Mesendoderm (in vitro differentiated cells): ENCODE measurements around the gene EIF3I.

Source experiments
- DNase-seq: peaks from one replicate; pipeline ENCODE4 v3.0.0; 2013
- H2AK5ac ChIP-seq: 2 replicates; pipeline ENCODE4 v1.6.1; 2013; ENCODE audit warnings: low read length, inconsistent platforms
- H2BK120ac ChIP-seq: 2 replicates; pipeline ENCODE4 v1.6.1; 2013; ENCODE audit warnings: low read depth, mild to moderate bottlenecking, low read length, moderate library complexity, mixed read lengths
- H2BK15ac ChIP-seq: replicated peaks from 2 replicates; pipeline ENCODE4 v1.6.1; 2013; ENCODE audit warnings: low read depth, mild to moderate bottlenecking, moderate library complexity
- H2BK5ac ChIP-seq: 2 replicates; pipeline ENCODE4 v1.6.1; 2013; ENCODE audit warnings: low read length, inconsistent platforms
- H3K18ac ChIP-seq: 2 replicates; pipeline ENCODE4 v1.6.1; 2013; ENCODE audit warnings: mild to moderate bottlenecking, low read length, mixed read lengths
- H3K23ac ChIP-seq: one replicate; pipeline ENCODE4 v1.6.1; 2013; ENCODE audit warnings: low read length
- H3K27ac ChIP-seq: 2 replicates; pipeline ENCODE4 v1.5.1; 2013; ENCODE audit warnings: low read depth, mild to moderate bottlenecking, inconsistent platforms, low read length, moderate library complexity
- H3K27me3 ChIP-seq: 2 replicates; pipeline ENCODE4 v1.6.1; 2013; ENCODE audit warnings: low read length, control low read depth, mild to moderate bottlenecking, inconsistent platforms; ENCODE audit not compliant: insufficient read depth, poor library complexity
- H3K36me3 ChIP-seq: 2 replicates; pipeline ENCODE4 v1.6.1; 2013; ENCODE audit warnings: low read length, inconsistent platforms; ENCODE audit not compliant: control insufficient read depth, insufficient read depth
- H3K4ac ChIP-seq: one replicate; pipeline ENCODE4 v1.6.1; 2013; ENCODE audit warnings: low read depth, mild to moderate bottlenecking, low read length, moderate library complexity
- H3K4me1 ChIP-seq: 2 replicates; pipeline ENCODE4 v1.6.1; 2013; ENCODE audit warnings: low read depth, low read length, inconsistent platforms; ENCODE audit not compliant: control insufficient read depth
- H3K4me2 ChIP-seq: 2 replicates; pipeline ENCODE4 v1.6.1; 2013; ENCODE audit warnings: low read length
- H3K4me3 ChIP-seq: 2 replicates; pipeline ENCODE4 v1.5.1; 2013; ENCODE audit warnings: mild to moderate bottlenecking, low read length
- H3K56ac ChIP-seq: one replicate; pipeline ENCODE4 v1.6.1; 2013; ENCODE audit warnings: low read length
- H3K79me1 ChIP-seq: 2 replicates; pipeline ENCODE4 v1.6.1; 2013; ENCODE audit warnings: low read length, inconsistent platforms
- H3K79me2 ChIP-seq: 2 replicates; pipeline ENCODE4 v1.6.1; 2013; ENCODE audit warnings: mild to moderate bottlenecking, low read length; ENCODE audit not compliant: control insufficient read depth, insufficient read depth
- H3K9ac ChIP-seq: 2 replicates; pipeline ENCODE4 v1.6.1; 2013; ENCODE audit warnings: low read length, inconsistent platforms
- H4K5ac ChIP-seq: one replicate; pipeline ENCODE4 v1.6.1; 2013; ENCODE audit warnings: low read length
- H4K8ac ChIP-seq: one replicate; pipeline ENCODE4 v1.6.1; 2013; ENCODE audit warnings: low read depth, mild to moderate bottlenecking, control low read depth, low read length, moderate library complexity
- WGBS: extraction: QIAGEN DNeasy Blood & Tissue Kit; methylation state at CpG from one replicate; pipeline ENCODE4 v1.1.7; 2013; ENCODE audit warnings: low lambda C conversion rate, missing lambda C conversion rate; ENCODE audit not compliant: insufficient coverage; ENCODE audit errors: extremely low coverage; 5-methylcytosine and 5-hydroxymethylcytosine counted together

Gene EIF3I

GRCh38 chr1:32186491-32186890, 35.7 kb upstream of the EIF3I start:
- no peak overlapping the region for H2AK5ac ChIP-seq
- WGBS, result no CpG with 5 or more reads among the region's 2 CpGs
- peaks cover 21% of the 10 kb centered on the region for H3K79me1 ChIP-seq
- H3K4me3 ChIP-seq, result no peak overlapping the region
- no peak overlapping the region for H3K56ac ChIP-seq
- no peaks in the 10 kb centered on the region for H3K27me3 ChIP-seq
- no peak overlapping the region for H2BK15ac ChIP-seq
- peaks cover 24% of the 10 kb centered on the region for H3K79me2 ChIP-seq
- H3K18ac ChIP-seq, result no peak overlapping the region
- no peak overlapping the region for H3K23ac ChIP-seq
- H3K4me1 ChIP-seq, result no peaks in the 10 kb centered on the region
- H3K4me2 ChIP-seq, result no peak overlapping the region
- DNase-seq, result no peak
- H4K8ac ChIP-seq, result no peak overlapping the region
- peaks cover 35% of the 10 kb centered on the region for H3K36me3 ChIP-seq
- no peak overlapping the region for H2BK120ac ChIP-seq
- H2BK5ac ChIP-seq, result peak overlapping the region; percentile 22
- no peak overlapping the region for H3K27ac ChIP-seq
- H3K4ac ChIP-seq, result no peak overlapping the region
- H3K9ac ChIP-seq, result peak overlapping the region; percentile 31
- H4K5ac ChIP-seq, result no peak overlapping the region

GRCh38 chr1:32187850-32188249, 34.4 kb upstream of the EIF3I start:
- peaks cover 16% of the 10 kb centered on the region for H3K79me1 ChIP-seq
- H2AK5ac ChIP-seq, result no peak overlapping the region
- H3K36me3 ChIP-seq, result peaks cover 43% of the 10 kb centered on the region
- no peaks in the 10 kb centered on the region for H3K4me1 ChIP-seq
- no peaks in the 10 kb centered on the region for H3K27me3 ChIP-seq
- no peak overlapping the region for H2BK5ac ChIP-seq
- H3K4me2 ChIP-seq, result no peak overlapping the region
- no CpG with 5 or more reads among the region's 9 CpGs for WGBS
- H3K56ac ChIP-seq, result no peak overlapping the region
- no peak overlapping the region for H3K27ac ChIP-seq
- no peak overlapping the region for H4K5ac ChIP-seq
- no peak overlapping the region for H3K4ac ChIP-seq
- no peak overlapping the region for H3K18ac ChIP-seq
- H2BK120ac ChIP-seq, result no peak overlapping the region
- no peak for DNase-seq
- no peak overlapping the region for H3K9ac ChIP-seq
- H3K79me2 ChIP-seq, result peaks cover 17% of the 10 kb centered on the region
- H3K4me3 ChIP-seq, result no peak overlapping the region
- H3K23ac ChIP-seq, result no peak overlapping the region
- H4K8ac ChIP-seq, result no peak overlapping the region
- H2BK15ac ChIP-seq, result no peak overlapping the region

GRCh38 chr1:32192220-32192948, 29.8 kb upstream of the EIF3I start:
- WGBS, result no CpG with 5 or more reads among the region's 8 CpGs
- no peak overlapping the region for H4K5ac ChIP-seq
- peaks cover 53% of the 10 kb centered on the region for H3K36me3 ChIP-seq
- H3K56ac ChIP-seq, result no peak overlapping the region
- no peak overlapping the region for H3K4ac ChIP-seq
- H3K18ac ChIP-seq, result no peak overlapping the region
- H4K8ac ChIP-seq, result no peak overlapping the region
- H2AK5ac ChIP-seq, result no peak overlapping the region
- no peak overlapping the region for H3K9ac ChIP-seq
- no peaks in the 10 kb centered on the region for H3K4me1 ChIP-seq
- no peak overlapping the region for H3K27ac ChIP-seq
- peaks cover 5% of the 10 kb centered on the region for H3K79me1 ChIP-seq
- no peaks in the 10 kb centered on the region for H3K79me2 ChIP-seq
- no peak overlapping the region for H2BK15ac ChIP-seq
- H3K4me3 ChIP-seq, result no peak overlapping the region
- H3K4me2 ChIP-seq, result no peak overlapping the region
- DNase-seq, result no peak
- no peak overlapping the region for H3K23ac ChIP-seq
- no peak overlapping the region for H2BK5ac ChIP-seq
- no peak overlapping the region for H2BK120ac ChIP-seq
- H3K27me3 ChIP-seq, result no peaks in the 10 kb centered on the region

DNA sequence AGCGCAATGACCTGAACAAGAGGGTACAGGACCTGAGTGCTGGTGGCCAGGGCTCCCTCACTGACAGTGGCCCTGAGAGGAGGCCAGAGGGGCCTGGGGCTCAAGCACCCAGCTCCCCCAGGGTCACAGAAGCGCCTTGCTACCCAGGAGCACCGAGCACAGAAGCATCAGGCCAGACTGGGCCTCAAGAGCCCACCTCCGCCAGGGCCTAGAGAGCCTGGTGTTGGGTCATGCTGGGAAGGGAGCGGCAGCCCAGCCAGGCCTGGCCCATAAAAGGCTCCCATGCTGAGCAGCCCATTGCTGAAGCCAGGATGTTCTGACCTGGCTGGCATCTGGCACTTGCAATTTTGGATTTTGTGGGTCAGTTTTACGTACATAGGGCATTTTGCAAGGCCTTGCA, 27.2 kb upstream of the EIF3I start:
- H3K36me3 ChIP-seq, result peaks cover 45% of the 10 kb centered on the region
- H2BK120ac ChIP-seq, result no peak overlapping the region
- no peak overlapping the region for H4K8ac ChIP-seq
- H2BK15ac ChIP-seq, result no peak overlapping the region
- no peaks in the 10 kb centered on the region for H3K79me1 ChIP-seq
- WGBS, result no CpG with 5 or more reads among the region's 6 CpGs
- H3K4me1 ChIP-seq, result peaks cover 3% of the 10 kb centered on the region
- H3K4ac ChIP-seq, result no peak overlapping the region
- H3K27me3 ChIP-seq, result no peaks in the 10 kb centered on the region
- DNase-seq, result no peak
- H3K27ac ChIP-seq, result no peak overlapping the region
- no peak overlapping the region for H2BK5ac ChIP-seq
- H3K9ac ChIP-seq, result no peak overlapping the region
- no peak overlapping the region for H3K23ac ChIP-seq
- no peaks in the 10 kb centered on the region for H3K79me2 ChIP-seq
- H3K18ac ChIP-seq, result no peak overlapping the region
- no peak overlapping the region for H2AK5ac ChIP-seq
- no peak overlapping the region for H3K4me3 ChIP-seq
- no peak overlapping the region for H3K56ac ChIP-seq
- no peak overlapping the region for H4K5ac ChIP-seq
- H3K4me2 ChIP-seq, result no peak overlapping the region

- no peak overlapping the region for H4K5ac ChIP-seq
- no peak overlapping the region for H2AK5ac ChIP-seq
- no peak overlapping the region for H3K18ac ChIP-seq
- H2BK120ac ChIP-seq, result no peak overlapping the region
- H3K4me3 ChIP-seq, result no peak overlapping the region
- peaks cover 4% of the 10 kb centered on the region for H3K4me1 ChIP-seq
- H3K56ac ChIP-seq, result no peak overlapping the region
- H3K36me3 ChIP-seq, result peaks cover 40% of the 10 kb centered on the region
- H2BK5ac ChIP-seq, result no peak overlapping the region
- DNase-seq, result no peak
- H3K79me1 ChIP-seq, result no peaks in the 10 kb centered on the region
- H3K27me3 ChIP-seq, result no peaks in the 10 kb centered on the region
- no peak overlapping the region for H3K23ac ChIP-seq
- no CpG with 5 or more reads among the region's 3 CpGs for WGBS
- H3K4ac ChIP-seq, result no peak overlapping the region
- no peak overlapping the region for H3K4me2 ChIP-seq
- no peak overlapping the region for H3K27ac ChIP-seq
- H2BK15ac ChIP-seq, result no peak overlapping the region
- H3K9ac ChIP-seq, result no peak overlapping the region
- no peak overlapping the region for H4K8ac ChIP-seq
- H3K79me2 ChIP-seq, result no peaks in the 10 kb centered on the region
Measured at GRCh38 chr1:32195531-32195930, 26.7 kb upstream of the EIF3I start.
